GM18505 (cell line): ENCODE results near the gene RFESD.

Experiments
- ATAC-seq: cut with Tn5 transposase; IDR thresholded peaks from one replicate; pipeline ENCODE4 v1.9.1; 2021; ENCODE audit not compliant: unreplicated experiment
- POLR2A ChIP-seq: IDR thresholded peaks from 4 replicates; pipeline ENCODE4 v1.6.1; 2011; ENCODE audit warnings: borderline replicate concordance; ENCODE audit not compliant: insufficient read depth, insufficient read length; ENCODE audit errors: extremely low read depth

The RFESD gene

GRCh38 chr5:95664204-95664786 lies 17.7 kb downstream of the RFESD start:
- no peak for ATAC-seq
- no peak for TF ChIP-seq POLR2A

DNA sequence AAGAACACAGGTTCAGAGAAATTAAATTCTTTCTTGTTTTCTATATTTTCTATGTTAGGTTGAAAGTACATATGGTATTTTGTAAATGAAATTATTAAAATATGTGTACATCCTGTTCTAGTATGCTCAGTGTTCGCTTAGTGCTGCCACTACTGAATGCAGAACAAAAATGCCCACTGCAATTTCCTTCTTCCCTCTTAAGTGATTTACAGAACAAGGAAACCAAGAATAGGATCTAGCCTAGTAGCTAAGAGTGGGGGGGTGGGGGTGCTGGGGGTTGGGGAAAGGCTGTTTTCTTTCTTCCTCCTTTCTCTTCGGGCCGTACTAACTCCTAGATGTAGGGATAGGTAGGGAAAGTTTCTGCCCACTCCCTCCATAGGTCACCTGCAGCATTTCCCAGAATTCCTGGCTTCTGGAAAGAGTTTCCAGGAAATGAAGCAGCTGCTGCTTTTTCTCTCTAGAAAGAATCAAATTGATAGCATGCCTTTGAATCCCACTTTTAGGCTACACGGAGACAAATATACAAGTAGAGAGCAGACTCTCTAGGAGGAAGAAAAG lies 20.6 kb downstream of the RFESD start:
- no peak for ATAC-seq
- TF ChIP-seq POLR2A: no peak

GRCh38 chr5:95667678-95668077 lies 21.1 kb downstream of the RFESD start:
- no peak for TF ChIP-seq POLR2A
- no peak for ATAC-seq

GRCh38 chr5:95668216-95668615 lies 21.6 kb downstream of the RFESD start:
- no peak for ATAC-seq
- TF ChIP-seq POLR2A: no peak

DNA sequence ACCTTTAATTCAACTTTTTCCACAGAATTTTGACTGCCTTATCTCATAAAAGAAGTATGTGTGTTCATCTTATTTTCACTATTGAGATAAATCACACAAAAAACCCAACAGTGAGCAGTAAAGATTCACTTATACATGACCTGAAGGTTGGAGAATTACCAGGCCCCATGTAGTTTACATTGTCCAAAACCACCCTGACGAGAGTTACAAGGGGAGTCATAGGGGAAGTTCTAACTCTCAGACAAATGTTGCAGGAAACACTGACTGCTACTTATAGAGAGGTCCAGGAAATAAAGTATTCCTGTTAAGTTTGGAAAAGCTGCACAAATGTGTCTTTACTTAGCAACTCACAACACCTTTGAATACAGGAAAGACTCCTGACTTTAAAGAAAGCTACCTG lies 22.2 kb downstream of the RFESD start:
- ATAC-seq: no peak
- no peak for TF ChIP-seq POLR2A

GRCh38 chr5:95669540-95669939 lies 23.0 kb downstream of the RFESD start:
- ATAC-seq: no peak
- TF ChIP-seq POLR2A: no peak

- no peak for ATAC-seq
- no peak for TF ChIP-seq POLR2A
These were observed 23.4 kb downstream of the RFESD start for GRCh38 chr5:95669985-95670384.

- no peak for TF ChIP-seq POLR2A
- ATAC-seq: no peak
These were observed 24.0 kb downstream of the RFESD start for GRCh38 chr5:95670568-95670967.

GRCh38 chr5:95671826-95672225 lies 25.2 kb downstream of the RFESD start:
- ATAC-seq: no peak
- no peak for TF ChIP-seq POLR2A

DNA sequence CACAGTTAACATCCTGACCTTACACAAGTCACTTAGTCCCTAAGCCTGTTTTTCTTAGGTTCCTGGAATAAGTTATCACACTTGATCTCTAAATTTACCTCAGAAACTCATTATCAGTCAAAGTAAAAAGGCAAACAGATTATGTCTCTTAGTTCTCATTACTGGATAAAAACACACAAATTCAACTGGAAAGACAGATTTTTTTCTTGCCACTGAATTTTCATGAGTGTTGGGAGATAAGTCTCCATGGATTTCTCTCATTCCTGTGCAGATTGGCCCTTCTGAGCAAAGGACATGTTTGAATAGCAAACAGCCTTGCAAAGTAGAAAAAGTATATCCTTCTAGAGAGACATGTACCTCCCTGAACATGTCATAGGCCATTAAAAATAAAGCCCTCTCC lies 26.1 kb downstream of the RFESD start:
- no peak for ATAC-seq
- TF ChIP-seq POLR2A: no peak

GRCh38 chr5:95673081-95673480 lies 26.5 kb downstream of the RFESD start:
- no peak for TF ChIP-seq POLR2A
- ATAC-seq: no peak

DNA sequence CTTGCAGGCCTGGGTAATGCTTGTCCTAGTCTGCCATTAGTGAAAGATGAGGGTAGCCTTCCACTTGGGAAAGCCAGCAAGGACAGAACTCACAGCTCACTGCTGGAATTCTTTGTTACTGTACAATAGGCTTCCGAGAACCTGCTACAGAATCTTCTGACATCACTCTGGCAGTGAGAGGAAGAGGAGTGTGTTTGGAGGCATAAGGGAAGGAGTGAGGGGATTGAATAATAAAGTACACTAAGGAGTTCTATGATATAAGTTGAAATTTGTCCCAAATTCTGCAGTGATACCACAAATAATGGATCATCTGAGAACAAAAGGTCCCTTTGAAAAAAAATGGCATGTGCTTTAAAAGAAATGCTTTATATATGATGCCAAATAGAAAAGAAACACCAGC lies 36.3 kb downstream of the RFESD start, which contains the start of gene SPATA9:
Gene SPATA9 (minus strand): TSS at position 101 of the 400 bp plus-strand sequence. CDS start 137 bp downstream, outside the sequence.
- no peak for ATAC-seq
- no peak for TF ChIP-seq POLR2A

- no peak for ATAC-seq
- TF ChIP-seq POLR2A: no peak
These were observed 37.8 kb downstream of the RFESD start for GRCh38 chr5:95684361-95684760.

GRCh38 chr5:95686651-95687050 lies 40.1 kb downstream of the RFESD start:
- no peak for ATAC-seq
- no peak for TF ChIP-seq POLR2A

- no peak for TF ChIP-seq POLR2A
- ATAC-seq: no peak
These were observed 43.1 kb downstream of the RFESD start for GRCh38 chr5:95689680-95690079.

GRCh38 chr5:95690333-95690732 lies 43.8 kb downstream of the RFESD start:
- no peak for TF ChIP-seq POLR2A
- no peak for ATAC-seq
